ENCODE measurements around the gene RAPGEF4.

DNA sequence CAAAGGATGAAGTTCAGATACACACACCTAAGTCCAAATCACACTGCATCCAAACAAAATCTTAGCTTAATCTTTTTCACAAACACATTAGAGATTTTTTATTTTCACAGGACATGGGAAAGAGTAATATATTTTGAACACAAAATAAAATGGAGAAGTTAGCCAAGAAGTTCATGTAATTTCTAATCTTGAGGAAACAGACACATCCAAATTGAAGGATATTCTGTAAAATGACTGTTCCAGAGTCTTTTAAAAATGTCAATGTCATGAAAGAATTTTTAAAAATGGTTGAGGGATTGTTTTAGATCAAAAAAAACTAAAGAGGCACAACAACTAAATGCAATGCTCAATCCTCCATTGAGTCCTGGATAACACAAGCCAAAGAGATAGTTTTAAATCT, 12.4 kb upstream of the RAPGEF4 start:
- TF ChIP-seq, protein P1, sequence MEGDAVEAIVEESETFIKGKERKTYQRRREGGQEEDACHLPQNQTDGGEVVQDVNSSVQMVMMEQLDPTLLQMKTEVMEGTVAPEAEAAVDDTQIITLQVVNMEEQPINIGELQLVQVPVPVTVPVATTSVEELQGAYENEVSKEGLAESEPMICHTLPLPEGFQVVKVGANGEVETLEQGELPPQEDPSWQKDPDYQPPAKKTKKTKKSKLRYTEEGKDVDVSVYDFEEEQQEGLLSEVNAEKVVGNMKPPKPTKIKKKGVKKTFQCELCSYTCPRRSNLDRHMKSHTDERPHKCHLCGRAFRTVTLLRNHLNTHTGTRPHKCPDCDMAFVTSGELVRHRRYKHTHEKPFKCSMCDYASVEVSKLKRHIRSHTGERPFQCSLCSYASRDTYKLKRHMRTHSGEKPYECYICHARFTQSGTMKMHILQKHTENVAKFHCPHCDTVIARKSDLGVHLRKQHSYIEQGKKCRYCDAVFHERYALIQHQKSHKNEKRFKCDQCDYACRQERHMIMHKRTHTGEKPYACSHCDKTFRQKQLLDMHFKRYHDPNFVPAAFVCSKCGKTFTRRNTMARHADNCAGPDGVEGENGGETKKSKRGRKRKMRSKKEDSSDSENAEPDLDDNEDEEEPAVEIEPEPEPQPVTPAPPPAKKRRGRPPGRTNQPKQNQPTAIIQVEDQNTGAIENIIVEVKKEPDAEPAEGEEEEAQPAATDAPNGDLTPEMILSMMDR (IDR thresholded peaks at IDR 0.05; ENCODE audit: low read depth, low read length, poor library complexity, severe bottlenecking), result no peak
- no peak for TF ChIP-seq EZH2phosphoT487 (IDR thresholded peaks at IDR 0.05; ENCODE audit: borderline replicate concordance, low read length)
